Measurements from ENCODE around the gene ATOSA. TPM values are rescaled to one million over a fixed set of nuclear protein-coding genes. Genes with fewer than 3 reads are reported as not detected.

Gene ATOSA
- total and polyA plus RNA-seq, 2 of the 13 experiments (the other 11 are each of a cell fraction or from before 2014, with no cell fraction given), result 6.6 to 16.3 TPM

DNA sequence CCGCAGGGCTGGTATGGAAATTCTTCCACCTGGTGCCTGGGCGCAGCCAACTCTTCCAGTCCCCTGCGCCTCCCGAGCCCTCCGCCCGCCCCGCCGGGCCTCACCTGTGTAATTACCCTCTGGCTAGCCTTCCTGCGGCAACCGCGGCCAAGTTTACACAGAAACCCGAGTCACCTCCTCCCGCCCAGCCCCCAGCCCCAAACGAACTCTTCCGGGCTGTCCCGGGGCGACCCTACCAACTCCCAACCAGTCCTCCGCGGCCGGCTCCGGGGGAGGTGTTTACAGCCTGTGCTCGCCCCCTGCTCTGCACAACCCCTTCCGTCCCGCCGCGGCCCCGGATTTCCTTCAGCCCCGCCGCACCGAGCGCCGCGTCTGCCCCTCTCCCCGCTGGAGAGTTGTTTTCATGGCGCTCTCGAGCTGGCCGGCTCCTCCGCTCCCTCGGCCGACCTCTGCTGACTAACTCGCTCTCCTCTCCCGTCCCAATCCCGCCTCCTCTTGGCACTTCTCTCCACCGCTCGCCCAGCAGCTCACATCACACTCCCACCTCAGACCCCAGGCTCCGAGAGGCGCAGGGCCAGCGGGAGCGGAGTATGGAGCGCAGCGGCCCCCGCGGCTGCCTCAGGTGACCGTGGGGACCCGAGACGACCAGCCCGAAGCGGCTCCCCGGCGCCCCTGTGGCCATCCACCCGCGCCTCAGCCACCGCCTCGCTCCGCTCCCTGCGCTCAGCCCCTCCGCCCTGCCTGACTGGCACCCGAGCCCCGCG lies 538 bp downstream of the ATOSA start (continued):
- TF ChIP-seq, protein P1, sequence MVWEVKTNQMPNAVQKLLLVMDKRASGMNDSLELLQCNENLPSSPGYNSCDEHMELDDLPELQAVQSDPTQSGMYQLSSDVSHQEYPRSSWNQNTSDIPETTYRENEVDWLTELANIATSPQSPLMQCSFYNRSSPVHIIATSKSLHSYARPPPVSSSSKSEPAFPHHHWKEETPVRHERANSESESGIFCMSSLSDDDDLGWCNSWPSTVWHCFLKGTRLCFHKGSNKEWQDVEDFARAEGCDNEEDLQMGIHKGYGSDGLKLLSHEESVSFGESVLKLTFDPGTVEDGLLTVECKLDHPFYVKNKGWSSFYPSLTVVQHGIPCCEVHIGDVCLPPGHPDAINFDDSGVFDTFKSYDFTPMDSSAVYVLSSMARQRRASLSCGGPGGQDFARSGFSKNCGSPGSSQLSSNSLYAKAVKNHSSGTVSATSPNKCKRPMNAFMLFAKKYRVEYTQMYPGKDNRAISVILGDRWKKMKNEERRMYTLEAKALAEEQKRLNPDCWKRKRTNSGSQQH (CRISPR knock-in tag; IDR thresholded peaks at IDR 0.05; ENCODE audit: low read depth), result no peak; the same call in 1 of the 2 replicates
- TF ChIP-seq ZNF761 (CRISPR knock-in tag; conservative IDR thresholded peaks at IDR 0.05), result no peak
- TF ChIP-seq ZIK1 (CRISPR knock-in tag; IDR thresholded peaks at IDR 0.05; ENCODE audit: borderline replicate concordance, low read depth), result no peak
- no peak for TF ChIP-seq REXO4 (CRISPR knock-in tag; IDR thresholded peaks at IDR 0.05; ENCODE audit: borderline replicate concordance)
- TF ChIP-seq KMT2B (CRISPR knock-in tag; IDR thresholded peaks at IDR 0.05), result peak; percentile 54; the same call in 1 of the 2 replicates
- TF ChIP-seq SALL1 (CRISPR knock-in tag; IDR thresholded peaks at IDR 0.05), result no peak; the same call in 1 of the 2 replicates
- TF ChIP-seq PCBP2 (optimal IDR thresholded peaks at IDR 0.05; ENCODE audit: low read depth, low read length, poor library complexity, severe bottlenecking), result no peak
- peak; percentile 87 for TF ChIP-seq HNRNPLL (IDR thresholded peaks at IDR 0.05; ENCODE audit: low read depth, low read length, poor library complexity, severe bottlenecking)
- TF ChIP-seq, protein P2, sequence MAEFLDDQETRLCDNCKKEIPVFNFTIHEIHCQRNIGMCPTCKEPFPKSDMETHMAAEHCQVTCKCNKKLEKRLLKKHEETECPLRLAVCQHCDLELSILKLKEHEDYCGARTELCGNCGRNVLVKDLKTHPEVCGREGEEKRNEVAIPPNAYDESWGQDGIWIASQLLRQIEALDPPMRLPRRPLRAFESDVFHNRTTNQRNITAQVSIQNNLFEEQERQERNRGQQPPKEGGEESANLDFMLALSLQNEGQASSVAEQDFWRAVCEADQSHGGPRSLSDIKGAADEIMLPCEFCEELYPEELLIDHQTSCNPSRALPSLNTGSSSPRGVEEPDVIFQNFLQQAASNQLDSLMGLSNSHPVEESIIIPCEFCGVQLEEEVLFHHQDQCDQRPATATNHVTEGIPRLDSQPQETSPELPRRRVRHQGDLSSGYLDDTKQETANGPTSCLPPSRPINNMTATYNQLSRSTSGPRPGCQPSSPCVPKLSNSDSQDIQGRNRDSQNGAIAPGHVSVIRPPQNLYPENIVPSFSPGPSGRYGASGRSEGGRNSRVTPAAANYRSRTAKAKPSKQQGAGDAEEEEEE (CRISPR knock-in tag; IDR thresholded peaks at IDR 0.05; ENCODE audit: borderline replicate concordance), result no peak
- TF ChIP-seq NR1H2 (CRISPR knock-in tag; IDR thresholded peaks at IDR 0.05; ENCODE audit: borderline replicate concordance, low read depth), result no peak
- no peak for TF ChIP-seq ZSCAN9 (CRISPR knock-in tag; IDR thresholded peaks at IDR 0.05; ENCODE audit: borderline replicate concordance)
- no peak for TF ChIP-seq ZNF382 (CRISPR knock-in tag; IDR thresholded peaks at IDR 0.05; ENCODE audit: borderline replicate concordance)
- TF ChIP-seq ZNF607 (CRISPR knock-in tag; IDR thresholded peaks at IDR 0.05; ENCODE audit: borderline replicate concordance), result peak; percentile 27; the same call in 1 of the 2 replicates
- no peak for TF ChIP-seq ZNF10 (CRISPR knock-in tag; IDR thresholded peaks at IDR 0.05; ENCODE audit: borderline replicate concordance, low read depth)
- no peak for TF ChIP-seq RBM22 (optimal IDR thresholded peaks at IDR 0.05; ENCODE audit: low read length)
- TF ChIP-seq EZH2 (conservative IDR thresholded peaks at IDR 0.05; ENCODE audit: low read depth, low read length), result no peak
- no peak for TF ChIP-seq CBX5 (CRISPR knock-in tag; IDR thresholded peaks at IDR 0.05; ENCODE audit: borderline replicate concordance)
- TF ChIP-seq MYNN (CRISPR knock-in tag; IDR thresholded peaks at IDR 0.05; ENCODE audit: low read depth), result 0 out of 2 replicates have a peak, but pooled peaks have one; percentile 8
- no peak for TF ChIP-seq PTBP1 (IDR thresholded peaks at IDR 0.05; ENCODE audit: low read depth, low read length, poor library complexity, severe bottlenecking)
- TF ChIP-seq, protein P3, sequence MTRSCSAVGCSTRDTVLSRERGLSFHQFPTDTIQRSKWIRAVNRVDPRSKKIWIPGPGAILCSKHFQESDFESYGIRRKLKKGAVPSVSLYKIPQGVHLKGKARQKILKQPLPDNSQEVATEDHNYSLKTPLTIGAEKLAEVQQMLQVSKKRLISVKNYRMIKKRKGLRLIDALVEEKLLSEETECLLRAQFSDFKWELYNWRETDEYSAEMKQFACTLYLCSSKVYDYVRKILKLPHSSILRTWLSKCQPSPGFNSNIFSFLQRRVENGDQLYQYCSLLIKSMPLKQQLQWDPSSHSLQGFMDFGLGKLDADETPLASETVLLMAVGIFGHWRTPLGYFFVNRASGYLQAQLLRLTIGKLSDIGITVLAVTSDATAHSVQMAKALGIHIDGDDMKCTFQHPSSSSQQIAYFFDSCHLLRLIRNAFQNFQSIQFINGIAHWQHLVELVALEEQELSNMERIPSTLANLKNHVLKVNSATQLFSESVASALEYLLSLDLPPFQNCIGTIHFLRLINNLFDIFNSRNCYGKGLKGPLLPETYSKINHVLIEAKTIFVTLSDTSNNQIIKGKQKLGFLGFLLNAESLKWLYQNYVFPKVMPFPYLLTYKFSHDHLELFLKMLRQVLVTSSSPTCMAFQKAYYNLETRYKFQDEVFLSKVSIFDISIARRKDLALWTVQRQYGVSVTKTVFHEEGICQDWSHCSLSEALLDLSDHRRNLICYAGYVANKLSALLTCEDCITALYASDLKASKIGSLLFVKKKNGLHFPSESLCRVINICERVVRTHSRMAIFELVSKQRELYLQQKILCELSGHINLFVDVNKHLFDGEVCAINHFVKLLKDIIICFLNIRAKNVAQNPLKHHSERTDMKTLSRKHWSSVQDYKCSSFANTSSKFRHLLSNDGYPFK (CRISPR knock-in tag; IDR thresholded peaks at IDR 0.05; ENCODE audit: borderline replicate concordance), result peak; percentile 45; the same call in 1 of the 2 replicates
- no peak for TF ChIP-seq MAZ (IDR thresholded peaks at IDR 0.05; ENCODE audit: borderline replicate concordance, low read depth, low read length)
- peak; percentile 3; the same call in 1 of the 2 replicates for TF ChIP-seq MAZ (CRISPR knock-in tag; IDR thresholded peaks at IDR 0.05; ENCODE audit: low read depth)
- TF ChIP-seq TGIF2 (CRISPR knock-in tag; IDR thresholded peaks at IDR 0.05), result peak; percentile 18; the same call in 1 of the 2 replicates

Measured in HepG2 (cell line).